NCI-H460 (cell line): ENCODE results near the gene PLCD3. TPM values are rescaled to one million over a fixed set of nuclear protein-coding genes. Genes with fewer than 3 reads are reported as not detected.

Experiments
- DNase-seq: peaks from one replicate; pipeline ENCODE4 v3.0.0-alpha.2; 2016; ENCODE audit warnings: low read depth; ENCODE audit errors: extremely low read depth
- total RNA-seq: library from RNA; depleted of rRNA; stranded (reverse); fragments of >200 nt; shearing (Covaris generic); gene quantifications from 2 replicates; pipeline ENCODE4 v1.2.3, GENCODE V29; 2014

Gene PLCD3
- total RNA-seq, 1 experiment from 2014 or later = 92.9 TPM

- DNase-seq = no peak
Observed at GRCh38 chr17:45118691-45119090, 13.6 kb downstream of the PLCD3 start.

GRCh38 chr17:45117848-45118646 lies 14.3 kb downstream of the PLCD3 start:
- no peak for DNase-seq

DNA sequence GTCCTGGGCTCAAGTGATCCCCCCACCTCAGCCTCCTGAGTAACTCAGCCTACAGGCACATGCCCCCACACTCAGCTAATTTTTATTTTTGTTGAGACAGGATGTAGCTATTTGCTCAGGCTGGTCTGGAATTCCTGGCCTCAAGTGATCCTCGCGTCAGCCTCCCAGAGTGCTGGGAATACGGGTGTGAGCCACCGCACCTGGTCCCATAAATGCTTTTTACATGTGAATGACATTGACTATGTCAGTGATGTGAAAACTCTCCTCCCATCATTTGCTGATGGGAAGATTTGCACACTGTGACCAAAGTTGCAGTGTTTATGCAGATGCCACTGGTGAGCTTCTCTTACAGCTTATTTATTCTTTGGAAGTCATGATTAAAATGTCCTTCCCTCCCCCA lies 15.0 kb downstream of the PLCD3 start:
- peak; percentile 54 for DNase-seq

- no peak for DNase-seq
Observed at GRCh38 chr17:45116434-45117016, 15.8 kb downstream of the PLCD3 start.

- peak; percentile 92 for DNase-seq
Observed at GRCh38 chr17:45115871-45116270, 16.4 kb downstream of the PLCD3 start.

DNA sequence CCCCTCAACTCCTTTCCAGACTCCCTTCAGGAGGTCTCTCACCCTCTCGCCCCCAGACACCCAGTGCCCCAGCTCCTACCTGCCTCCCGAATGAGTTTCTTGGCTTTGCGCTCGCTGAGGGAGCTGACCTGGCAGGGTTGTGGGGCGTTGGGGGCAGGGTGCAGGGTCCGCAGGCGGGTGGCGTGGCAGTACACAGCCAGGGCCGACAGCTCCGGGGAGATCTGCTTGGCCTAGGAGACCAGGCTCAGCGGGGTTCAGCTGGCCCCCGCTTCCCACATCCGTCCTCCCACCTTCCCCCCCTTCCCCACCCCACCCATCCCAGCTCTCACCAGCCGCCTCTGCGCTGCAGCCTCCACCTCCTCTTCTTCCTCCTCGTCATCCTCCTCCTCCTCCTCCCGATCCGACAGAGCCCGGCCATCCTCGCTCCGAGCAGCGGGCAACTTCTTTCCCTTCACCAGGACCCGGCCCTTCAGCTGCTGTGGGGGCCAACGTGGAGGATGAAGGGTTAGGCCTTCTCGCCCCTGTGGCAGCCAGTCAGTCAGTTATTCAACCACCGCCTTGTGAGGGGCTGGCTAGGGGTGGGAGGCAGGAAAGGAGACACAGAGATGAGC lies 17.2 kb downstream of the PLCD3 start:
- DNase-seq = no peak

- no peak for DNase-seq
Observed at GRCh38 chr17:45114117-45114932, 18.0 kb downstream of the PLCD3 start.

GRCh38 chr17:45113424-45113754 lies 18.9 kb downstream of the PLCD3 start:
- DNase-seq = no peak

- no peak for DNase-seq
Observed at GRCh38 chr17:45112559-45113423, 19.5 kb downstream of the PLCD3 start.

GRCh38 chr17:45111850-45112249 lies 20.5 kb downstream of the PLCD3 start:
- DNase-seq = no peak

DNA sequence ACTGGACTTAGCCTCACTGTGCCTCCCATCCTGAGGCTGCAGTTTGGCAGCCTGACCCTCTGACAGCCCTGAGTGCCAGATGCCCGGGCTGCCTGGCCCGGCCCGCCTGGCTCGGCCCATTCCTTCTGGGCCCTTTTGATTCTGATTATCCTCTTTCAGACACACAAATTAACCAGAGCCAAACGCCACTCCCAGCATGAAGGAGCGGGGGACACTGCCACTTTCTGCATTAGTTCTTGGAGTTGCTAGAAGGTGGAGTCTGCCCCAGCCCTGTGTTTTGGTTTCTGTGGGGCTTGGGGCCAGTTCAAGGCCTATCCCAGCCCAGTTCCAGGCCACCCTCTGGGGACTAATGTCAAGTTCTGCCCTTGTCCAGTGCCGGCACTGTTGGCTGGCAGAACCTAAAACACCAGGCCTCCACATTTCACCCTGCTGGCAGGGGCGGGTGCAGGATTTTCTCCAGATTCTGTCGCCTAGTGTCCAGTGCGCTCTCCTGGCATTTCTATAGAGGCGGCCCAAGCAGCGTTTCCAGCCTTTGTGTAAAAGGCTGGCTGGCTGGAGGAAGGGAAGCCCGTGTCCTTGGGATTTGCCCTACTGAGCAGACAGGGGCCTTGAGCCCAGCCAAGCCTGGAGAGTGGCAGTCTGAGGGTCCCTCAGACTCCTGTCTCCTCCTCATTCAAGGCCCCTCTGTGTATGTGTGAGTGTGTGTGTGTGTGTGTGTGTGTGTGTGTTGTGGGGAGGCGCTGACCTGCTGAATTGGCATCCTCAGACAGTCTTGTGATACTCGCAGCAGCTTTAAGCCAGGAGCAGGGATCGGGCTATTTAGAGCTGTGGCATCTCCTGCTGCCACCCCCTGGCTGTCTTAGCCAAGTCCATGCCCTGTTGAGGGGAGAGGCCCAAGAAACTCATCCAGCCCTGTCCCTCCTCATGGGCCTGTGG lies 21.4 kb downstream of the PLCD3 start:
- DNase-seq = peak; percentile 38

- DNase-seq = peak; percentile 54
Observed at GRCh38 chr17:45108595-45109521, 23.5 kb downstream of the PLCD3 start.

GRCh38 chr17:45108051-45108450 lies 24.3 kb downstream of the PLCD3 start:
- no peak for DNase-seq

GRCh38 chr17:45107293-45108010 lies 24.9 kb downstream of the PLCD3 start:
- no peak for DNase-seq

DNA sequence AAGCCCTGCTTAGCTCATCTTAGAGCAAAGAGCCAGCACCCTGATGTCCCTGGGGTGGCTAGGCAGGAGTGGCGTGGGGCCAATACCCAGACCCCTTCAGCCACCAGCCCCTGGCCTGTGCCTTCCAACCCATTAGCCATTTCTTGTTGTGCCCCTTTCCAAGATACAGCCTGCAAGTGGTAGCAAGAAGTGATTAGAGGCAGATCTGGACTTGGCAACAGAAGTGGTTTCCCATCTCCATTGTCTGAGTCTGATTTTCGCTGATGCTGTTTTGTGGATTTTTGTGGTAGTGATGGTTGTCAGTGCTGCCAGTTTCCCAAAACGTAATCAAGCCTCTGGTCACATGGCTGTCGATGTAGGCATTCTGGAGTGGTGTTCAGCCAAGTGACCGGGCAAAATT lies 25.7 kb downstream of the PLCD3 start:
- no peak for DNase-seq

- DNase-seq = no peak
Observed at GRCh38 chr17:45106096-45106495, 26.2 kb downstream of the PLCD3 start.

DNA sequence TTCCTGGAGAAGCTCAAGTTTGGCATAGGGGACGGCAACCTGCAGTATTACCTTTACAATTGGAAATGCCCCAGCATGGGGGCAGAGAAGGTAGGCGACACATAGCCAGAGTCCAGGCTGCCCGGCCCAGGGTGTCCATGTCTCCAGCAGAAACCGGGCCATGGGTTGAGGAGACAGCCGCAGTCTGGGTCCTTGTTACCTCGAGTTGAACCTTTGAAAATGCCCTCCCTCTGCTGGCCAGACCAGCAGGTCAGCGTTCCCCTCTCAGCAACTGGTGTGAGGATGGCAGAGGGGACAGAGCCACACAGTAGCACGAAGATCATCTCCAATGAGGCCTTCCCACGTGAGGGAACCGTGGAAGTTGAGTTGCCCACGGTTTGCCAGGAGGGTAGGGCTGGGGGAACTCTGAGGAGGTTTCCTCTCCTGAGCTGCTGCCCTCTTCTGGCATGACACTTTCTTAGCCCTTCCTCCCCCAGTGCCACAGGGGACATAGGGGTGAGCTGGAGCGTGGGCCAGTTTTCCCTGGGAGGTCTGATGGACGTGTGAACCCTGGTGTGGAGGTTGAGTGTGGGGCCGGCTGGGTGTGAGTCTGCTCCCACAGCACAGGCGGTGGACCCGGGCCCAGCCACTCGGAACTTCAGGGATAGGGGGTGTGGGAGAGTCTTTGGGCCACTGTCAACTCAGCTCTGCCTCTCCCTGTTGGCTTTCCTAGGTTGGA lies 27.2 kb downstream of the PLCD3 start:
- no peak for DNase-seq
